Right lung (tissue), 5 donors: ENCODE data around the gene CA5A. TPM values are rescaled to one million over a fixed set of nuclear protein-coding genes. Genes with fewer than 3 reads are reported as not detected.

Experiments used
- DNase-seq, 2 donors: peaks; one replicate each; pipeline ENCODE4 v3.0.0-alpha.2; 2013
- polyA plus RNA-seq, 5 donors: library from polyadenylated mRNA; unstranded; fragments of 120-200 nt; gene quantifications; one replicate each; pipeline versions ENCODE4 v1.2.1 to v1.2.3, GENCODE V29; 2013; ENCODE audit warnings: inconsistent platforms in 1 of 5, low replicate concordance in 1 of 5; ENCODE audit not compliant: insufficient read length in 5 of 5, insufficient read depth in 1 of 5

Gene CA5A
- polyA plus RNA-seq, 5 donors: 0.10 to 0.34 (median 0.13) TPM

- DNase-seq: no peak
These were observed 27.8 kb upstream of the CA5A start for GRCh38 chr16:87964049-87964659.

- no peak for DNase-seq
These were observed 27.1 kb upstream of the CA5A start for GRCh38 chr16:87963400-87963799.

DNA sequence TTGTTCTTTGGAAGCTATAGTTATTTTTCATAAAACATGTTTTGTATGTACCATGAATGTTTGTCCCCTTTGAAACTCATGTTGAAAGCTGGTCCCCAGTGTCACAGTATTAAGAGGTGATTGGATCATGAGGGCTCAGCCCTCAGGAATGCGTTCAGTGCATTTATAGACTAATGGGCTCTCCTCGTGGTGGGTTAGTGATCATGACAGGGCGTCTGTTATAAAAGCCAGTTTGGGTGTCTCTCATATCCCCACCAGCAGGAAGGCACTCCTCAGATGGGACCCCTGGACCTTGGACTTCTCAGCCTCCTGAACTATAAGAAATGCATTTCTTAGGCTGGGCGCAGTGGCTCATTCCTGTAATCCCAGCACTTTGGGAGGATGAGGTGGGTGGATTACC, 25.3 kb upstream of the CA5A start:
- DNase-seq: no peak

DNA sequence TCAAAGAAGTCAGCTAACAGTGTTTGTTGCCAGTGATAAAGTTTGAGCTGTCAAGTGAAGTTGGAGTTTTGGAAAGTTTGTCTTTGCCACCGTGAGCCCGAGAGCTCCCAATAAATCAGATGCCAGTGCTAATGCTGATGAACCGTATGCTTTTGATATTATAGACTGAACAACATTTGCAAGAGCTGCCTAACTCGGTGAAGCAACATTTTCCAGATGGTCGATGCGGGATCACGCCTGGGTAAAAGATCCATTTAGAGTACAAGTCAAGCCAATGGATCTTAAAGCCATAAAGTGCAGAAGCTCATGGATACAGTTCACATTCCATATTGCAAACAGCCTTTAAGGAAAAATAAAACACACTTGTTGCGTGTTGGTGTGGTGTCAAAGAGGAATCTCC, 24.5 kb upstream of the CA5A start:
- peak; percentile 46 to 59 for DNase-seq

GRCh38 chr16:87960296-87960695, 24.0 kb upstream of the CA5A start:
- DNase-seq: no peak

DNA sequence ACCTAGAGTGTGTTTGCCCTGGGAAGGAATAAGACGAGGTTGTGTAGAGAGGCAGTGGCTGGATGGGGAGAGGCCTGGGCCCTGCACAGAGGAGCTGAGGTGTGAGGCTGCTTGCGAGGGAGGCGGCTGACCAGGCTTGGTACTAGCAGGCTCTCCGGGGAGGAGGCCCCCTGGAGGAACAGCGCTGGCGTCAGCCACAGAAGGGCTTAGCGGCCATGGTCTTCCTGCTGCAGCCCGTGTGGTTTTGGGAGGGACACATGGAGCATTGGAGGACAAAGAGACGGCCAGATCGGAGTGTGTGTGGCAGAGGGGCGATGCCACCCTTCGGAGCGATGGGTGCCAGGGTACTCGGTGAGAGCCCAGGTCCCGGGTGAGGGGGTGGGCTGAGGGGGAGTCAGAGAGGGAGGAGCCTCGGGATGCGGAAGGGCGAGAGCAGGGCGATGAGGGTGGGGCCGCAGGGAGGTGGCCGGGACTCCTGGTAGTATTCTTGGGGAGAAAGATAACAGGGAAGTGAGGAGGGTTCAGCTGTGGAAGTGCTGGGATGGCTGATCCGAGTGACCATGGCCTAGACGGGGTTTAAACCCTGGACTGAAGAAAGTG, 23.2 kb upstream of the CA5A start:
- DNase-seq: no peak

DNA sequence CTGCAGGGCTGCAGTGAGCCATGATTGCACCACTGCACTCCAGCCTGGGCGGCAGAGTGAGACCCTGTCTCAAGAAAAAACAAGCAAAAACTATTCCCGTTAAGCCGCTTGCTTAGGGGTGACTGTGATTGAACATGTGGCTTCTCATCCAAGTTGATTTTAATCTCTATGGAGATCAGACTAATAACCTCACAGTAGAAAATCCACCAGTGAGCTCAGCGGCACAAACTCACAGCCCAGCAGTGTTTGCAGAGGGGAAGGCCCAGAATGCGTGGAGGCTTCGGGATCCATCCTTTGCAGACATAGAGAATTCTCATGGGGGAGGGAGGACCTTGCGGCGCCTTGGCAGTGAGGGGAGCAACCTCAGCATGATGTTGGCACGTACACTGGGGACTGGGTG, 22.3 kb upstream of the CA5A start:
- DNase-seq: no peak

DNA sequence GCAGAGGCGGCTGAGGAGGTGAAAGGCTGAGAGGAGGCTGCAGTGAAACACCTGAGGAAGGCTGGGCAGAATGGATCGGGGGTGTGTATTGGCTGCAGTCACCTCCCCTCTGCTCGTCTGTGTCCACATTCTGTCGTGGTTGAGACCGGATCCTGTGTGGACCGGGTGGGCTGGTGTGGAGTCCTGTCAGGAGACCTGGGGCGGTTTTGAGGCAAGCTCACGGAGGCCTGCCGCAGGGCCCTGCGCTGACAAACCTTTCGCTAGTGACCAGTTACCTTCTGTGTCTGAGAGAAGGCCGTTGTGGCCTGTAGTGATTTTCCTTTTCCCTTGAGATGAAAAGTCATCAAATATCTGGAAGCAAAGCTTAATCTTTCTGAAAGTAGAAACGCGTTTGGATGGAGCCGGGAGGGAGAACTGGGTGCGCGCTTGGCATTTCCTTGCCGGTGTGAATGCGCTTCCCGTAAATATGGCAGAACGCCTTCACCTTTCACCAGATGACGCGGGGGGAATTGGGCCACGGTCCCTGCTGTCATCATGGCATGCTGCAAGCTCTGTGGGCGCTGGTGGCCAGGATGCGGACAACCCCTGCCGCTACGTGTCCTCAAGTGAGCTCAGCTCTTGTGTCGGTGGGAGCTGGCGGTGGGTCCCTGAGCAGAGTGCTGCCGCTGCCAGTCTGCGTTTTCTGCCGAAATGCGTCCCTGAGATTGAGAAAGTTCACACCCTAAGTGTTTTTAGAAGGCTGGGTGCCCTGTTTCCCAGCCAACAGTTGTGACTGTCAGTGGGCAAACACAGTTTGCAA, 21.2 kb upstream of the CA5A start:
- DNase-seq: no peak

DNA sequence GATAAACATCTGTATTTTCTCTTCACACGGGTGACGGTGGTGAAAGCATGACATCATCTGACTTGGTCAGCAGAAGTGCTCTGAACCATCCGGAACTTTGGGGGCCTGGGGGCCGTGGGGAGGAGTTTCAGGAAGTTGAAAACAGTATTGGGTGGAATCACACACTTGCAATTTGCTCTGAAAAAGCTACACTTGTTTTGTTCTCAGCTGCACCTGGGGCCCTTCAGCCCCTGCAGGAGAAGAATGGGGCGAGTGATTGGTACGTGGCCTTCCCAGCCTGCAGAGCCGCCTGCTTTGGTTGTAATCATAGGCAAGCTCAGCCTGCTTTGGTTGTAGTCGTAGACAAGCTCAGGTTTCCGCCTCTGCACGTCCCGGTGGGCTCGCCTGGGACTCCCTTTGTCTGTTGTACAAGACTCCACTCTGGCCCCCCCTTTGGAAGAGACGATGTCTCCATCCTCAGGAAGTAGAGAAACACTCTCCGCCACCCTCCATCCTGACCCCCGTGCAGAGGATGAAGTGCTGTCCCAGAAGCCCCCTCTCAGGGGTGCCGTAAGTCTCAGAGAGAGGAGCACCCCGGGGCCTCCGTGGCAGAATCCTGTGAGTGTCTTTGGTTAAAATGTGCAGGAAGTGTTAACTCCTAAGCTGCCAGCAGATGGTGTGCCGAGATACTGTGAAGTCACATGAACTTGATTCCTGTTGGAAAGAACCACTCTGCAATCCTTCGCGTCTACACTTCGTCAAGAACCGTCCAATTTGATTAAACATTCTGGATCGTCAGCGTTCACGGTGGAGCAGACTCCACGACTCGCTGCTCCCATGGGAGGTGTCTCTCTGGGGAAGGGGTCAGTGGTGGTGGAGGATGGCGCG, 20.3 kb upstream of the CA5A start:
- DNase-seq: peak; percentile 36 to 41

DNA sequence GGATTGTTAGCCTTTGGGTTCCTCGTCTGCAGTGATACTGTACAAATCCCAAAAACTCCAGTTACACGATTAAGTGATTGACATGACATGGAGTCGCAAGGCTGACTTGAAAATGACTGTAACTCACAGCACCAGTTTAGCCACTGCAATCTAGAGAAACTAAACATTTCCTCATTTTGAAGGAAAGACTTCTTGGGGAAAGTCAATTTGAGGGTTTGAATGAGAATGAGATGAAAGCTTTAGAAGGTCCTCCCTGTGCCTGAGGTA, 19.7 kb upstream of the CA5A start:
- DNase-seq: no peak

- no peak for DNase-seq
These were observed 19.2 kb upstream of the CA5A start for GRCh38 chr16:87955302-87956097.

GRCh38 chr16:87954826-87955225, 18.5 kb upstream of the CA5A start:
- no peak for DNase-seq

DNA sequence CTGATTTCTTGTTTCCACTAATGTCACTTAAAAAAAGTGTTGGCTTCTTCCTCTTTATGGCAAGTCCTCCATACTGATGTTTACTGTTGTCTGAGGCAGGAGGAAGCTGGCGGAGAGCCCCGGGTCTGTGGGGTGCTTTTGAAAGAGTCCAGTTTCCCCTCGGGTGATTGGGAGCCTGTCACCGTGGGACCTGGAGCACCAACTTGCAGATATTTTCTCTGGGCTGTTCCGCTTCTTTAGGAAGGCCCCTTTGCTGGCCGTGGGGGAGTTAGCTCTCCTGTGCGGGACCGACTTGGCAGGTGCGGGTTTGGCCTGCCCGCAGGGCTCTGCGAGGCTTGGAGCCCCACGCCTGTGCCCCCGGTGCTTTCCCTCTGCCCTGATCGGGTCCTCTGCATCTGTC, 18.0 kb upstream of the CA5A start:
- DNase-seq: no peak

DNA sequence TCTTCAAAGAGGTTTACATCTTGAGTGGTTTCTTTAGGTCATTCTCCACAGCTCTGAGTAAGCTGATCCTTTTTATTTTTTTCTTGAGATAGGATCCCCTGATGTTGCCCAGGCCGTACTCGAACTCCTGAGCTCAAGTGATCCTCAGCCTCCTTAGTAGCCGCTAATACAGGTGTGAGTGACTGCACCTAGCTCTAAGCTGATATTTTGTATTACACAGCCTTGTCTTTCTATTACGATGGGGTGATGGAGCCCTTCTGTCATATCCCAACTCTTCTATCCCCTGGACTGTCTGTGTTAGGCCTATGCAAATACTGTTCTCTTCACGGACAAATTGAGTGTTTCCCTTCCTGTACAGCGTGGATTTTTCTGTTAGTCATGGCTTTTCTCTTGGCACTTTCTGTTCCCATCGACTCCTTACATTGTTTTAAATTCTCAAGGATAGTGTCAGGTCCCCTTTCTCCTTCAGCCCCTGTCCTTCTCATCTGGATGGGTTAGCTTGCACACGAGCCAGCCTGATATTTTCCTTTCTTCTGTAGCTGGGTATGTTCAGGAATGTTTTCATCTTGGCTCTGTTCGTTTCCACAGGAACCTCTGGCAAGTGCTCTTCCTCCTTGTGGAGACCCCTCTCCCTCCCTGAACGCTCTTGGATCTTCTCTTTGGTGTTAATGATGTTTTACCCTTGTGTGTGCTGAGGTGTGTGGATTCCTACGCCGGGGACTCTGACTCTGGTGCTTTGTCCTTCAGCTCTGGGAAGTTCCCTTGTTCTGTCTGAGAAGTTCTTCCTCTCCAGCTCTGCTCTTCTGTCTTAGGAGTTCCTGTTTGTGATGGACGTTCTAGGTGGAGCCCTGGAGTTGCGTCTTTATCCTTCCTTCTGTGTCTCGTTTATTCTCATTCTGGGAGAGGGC, 17.2 kb upstream of the CA5A start:
- DNase-seq: no peak

DNA sequence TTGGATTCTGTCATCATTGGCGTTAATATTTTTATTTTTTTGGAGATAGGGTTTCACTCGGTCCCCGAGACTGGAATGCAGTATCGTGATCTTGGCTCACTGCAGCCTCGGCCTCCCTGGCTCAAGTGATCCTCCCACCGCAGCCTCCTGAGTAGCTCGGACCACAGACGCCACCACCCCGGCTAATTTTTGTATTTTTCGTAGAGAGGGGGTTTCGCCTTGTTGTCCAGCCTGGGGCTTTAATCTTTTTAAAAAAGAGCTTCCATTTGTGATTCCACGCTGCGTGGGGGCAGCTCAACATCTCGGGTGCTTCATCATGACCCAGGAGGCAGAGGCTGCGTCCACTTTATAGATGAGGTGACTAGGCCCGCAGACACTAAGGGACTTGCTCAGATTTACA, 16.4 kb upstream of the CA5A start:
- DNase-seq: no peak

- DNase-seq: no peak
These were observed 15.5 kb upstream of the CA5A start for GRCh38 chr16:87951552-87952538.

DNA sequence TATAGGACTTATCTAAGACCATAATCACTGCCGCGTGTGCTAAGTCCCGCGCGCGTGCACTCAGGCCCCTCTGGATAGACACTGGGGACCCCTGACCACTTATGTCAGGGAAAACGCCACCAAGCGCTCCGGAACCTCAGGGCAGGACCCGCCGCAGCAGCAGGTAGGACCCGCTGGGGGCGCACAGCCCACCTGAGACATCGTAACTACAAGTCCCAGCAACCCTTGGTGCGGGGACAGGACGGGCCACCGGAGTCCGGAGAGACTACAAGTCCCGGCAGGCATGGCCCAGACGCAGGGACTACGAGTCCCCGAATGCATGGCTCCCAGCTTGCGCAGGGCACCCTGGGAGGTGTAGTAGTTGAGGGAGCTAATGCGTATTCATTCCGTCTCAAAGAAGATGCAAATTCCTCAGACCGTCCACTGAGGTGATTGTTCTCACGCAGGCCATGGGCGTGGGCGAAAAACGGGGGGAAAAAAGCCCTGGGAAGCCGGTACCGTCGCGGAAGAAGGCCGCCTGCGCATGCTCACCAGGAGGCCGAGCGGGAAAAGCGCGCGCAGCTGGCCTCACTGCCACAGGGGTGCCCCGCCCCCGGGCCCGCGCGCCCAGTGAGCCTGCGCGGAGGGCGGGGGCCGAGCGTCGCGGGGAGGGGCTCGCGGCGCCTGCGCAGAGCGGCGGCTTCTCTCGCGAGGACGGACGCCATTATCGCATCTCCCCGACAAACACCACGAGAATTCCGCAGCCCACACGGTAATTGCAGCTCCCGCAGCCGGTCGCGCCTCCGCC, 14.6 kb upstream of the CA5A start, which contains the start of gene BANP:
Gene BANP, plus strand, starts transcription at position 670 of the 787 bp plus-strand sequence. CDS start 23,682 bp downstream, outside the sequence.
- peak; percentile 97 for DNase-seq

DNA sequence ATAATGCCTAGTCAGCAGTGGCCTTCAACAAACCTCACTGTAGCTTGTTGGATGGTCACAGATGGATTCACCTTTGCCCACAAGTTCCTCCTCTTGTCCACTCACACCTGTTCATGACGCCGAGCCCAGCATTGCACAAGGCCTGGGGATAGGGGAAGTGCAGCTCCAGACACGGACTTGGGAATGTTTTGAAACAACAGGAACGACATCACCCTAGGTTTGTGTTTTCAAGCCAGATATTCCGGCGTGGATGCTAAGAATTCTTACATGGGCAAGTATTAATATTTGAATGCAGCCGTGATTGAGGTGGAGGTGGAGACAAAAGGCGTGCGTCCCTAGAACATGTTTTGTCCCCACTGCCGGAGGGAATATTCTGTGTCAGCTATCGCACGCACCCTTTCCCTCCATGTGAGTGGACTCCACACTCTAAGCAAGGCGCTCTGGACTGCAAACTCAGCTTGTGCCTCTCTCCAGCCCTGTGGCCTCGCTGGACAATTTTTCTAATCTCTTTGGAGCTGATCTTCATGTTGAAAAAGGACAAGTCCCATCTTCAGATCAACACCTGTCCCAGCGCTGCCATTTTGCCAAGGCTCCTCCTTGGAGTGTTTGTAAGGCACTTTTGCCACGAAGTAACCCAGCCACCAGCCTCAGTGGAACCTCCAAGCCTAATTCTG, 12.9 kb upstream of the CA5A start:
- no peak for DNase-seq
